Epithelial cell of proximal tubule (primary cell): ENCODE results near the gene SPOCD1. TPM values are rescaled to one million over a fixed set of nuclear protein-coding genes. Genes with fewer than 3 reads are reported as not detected.
"Not testable (repeated sequence)": the region's sequence is repeated elsewhere in the genome, so short reads cannot be mapped to it uniquely, and the experiment has no call there.

ENCODE experiments used
- DNase-seq: peaks from one replicate; pipeline ENCODE4 v3.0.0-alpha.2; 2011; ENCODE audit warnings: low read depth
- H3K4me3 ChIP-seq: 2 replicates; pipeline ENCODE4 v1.5.1; 2011; ENCODE audit warnings: low read depth, mild to moderate bottlenecking, low read length
- total RNA-seq: library from RNA; depleted of rRNA; stranded (reverse); fragments of >200 nt; gene quantifications from 2 replicates; pipeline ENCODE4 v1.2.3, GENCODE V29; 2015
- TF ChIP-seq, protein P1 (sequence below): conservative IDR thresholded peaks from 2 replicates; pipeline ENCODE4 v1.5.1; 2012; ENCODE audit warnings: low read depth, mild to moderate bottlenecking, low read length

The SPOCD1 gene
- total RNA-seq, 1 donor from 2014 or later, result 18.4 TPM

GRCh38 chr1:31818206-31818605 lies 2.4 kb upstream of the SPOCD1 start:
- no peak overlapping the region for H3K4me3 ChIP-seq
- TF ChIP-seq, protein P1, sequence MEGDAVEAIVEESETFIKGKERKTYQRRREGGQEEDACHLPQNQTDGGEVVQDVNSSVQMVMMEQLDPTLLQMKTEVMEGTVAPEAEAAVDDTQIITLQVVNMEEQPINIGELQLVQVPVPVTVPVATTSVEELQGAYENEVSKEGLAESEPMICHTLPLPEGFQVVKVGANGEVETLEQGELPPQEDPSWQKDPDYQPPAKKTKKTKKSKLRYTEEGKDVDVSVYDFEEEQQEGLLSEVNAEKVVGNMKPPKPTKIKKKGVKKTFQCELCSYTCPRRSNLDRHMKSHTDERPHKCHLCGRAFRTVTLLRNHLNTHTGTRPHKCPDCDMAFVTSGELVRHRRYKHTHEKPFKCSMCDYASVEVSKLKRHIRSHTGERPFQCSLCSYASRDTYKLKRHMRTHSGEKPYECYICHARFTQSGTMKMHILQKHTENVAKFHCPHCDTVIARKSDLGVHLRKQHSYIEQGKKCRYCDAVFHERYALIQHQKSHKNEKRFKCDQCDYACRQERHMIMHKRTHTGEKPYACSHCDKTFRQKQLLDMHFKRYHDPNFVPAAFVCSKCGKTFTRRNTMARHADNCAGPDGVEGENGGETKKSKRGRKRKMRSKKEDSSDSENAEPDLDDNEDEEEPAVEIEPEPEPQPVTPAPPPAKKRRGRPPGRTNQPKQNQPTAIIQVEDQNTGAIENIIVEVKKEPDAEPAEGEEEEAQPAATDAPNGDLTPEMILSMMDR, result no peak
- DNase-seq, result no peak

GRCh38 chr1:31816947-31817346 lies 1.1 kb upstream of the SPOCD1 start:
- not testable (repeated sequence) for H3K4me3 ChIP-seq, DNase-seq

GRCh38 chr1:31816501-31816900 lies 679 bp upstream of the SPOCD1 start:
- DNase-seq, H3K4me3 ChIP-seq: not testable (repeated sequence)

- no peak for DNase-seq
- TF ChIP-seq, protein P1, result no peak
- H3K4me3 ChIP-seq, result no peak overlapping the region
Measured at GRCh38 chr1:31815307-31815645, 546 bp downstream of the SPOCD1 start.

GRCh38 chr1:31814631-31815306 lies 1.1 kb downstream of the SPOCD1 start:
- TF ChIP-seq, protein P1, result no peak
- no peak for DNase-seq

DNA sequence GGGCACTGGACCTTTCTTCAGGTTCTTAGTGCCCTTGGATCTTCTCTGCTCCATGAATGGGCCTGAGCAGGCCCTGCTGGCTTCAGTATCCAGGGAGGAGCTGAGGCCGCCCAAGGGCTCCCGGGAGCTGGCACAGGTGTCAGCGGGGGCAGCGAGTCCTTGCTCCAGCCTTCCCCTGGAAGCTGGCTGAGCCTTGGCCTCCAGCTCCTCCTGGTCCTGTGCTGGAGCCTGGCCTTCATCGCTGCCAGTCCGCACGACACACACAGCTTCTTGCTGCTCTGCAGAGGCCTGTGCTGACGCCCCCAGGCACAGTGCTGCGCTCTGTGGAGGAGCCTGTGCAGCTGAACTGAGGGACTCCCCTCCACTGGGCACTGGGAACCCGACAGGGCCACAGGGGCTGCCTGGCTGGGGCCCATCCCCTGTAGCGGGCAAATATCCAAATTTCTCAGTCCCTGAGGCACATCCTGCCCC lies 1.7 kb downstream of the SPOCD1 start:
- H3K4me3 ChIP-seq, result no peak overlapping the region
- no peak for DNase-seq
- TF ChIP-seq, protein P1, result no peak

More at GRCh38 chr1:31814631-31815306, 1.1 kb downstream of the SPOCD1 start:
- H3K4me3 ChIP-seq, result no peak overlapping the region

DNA sequence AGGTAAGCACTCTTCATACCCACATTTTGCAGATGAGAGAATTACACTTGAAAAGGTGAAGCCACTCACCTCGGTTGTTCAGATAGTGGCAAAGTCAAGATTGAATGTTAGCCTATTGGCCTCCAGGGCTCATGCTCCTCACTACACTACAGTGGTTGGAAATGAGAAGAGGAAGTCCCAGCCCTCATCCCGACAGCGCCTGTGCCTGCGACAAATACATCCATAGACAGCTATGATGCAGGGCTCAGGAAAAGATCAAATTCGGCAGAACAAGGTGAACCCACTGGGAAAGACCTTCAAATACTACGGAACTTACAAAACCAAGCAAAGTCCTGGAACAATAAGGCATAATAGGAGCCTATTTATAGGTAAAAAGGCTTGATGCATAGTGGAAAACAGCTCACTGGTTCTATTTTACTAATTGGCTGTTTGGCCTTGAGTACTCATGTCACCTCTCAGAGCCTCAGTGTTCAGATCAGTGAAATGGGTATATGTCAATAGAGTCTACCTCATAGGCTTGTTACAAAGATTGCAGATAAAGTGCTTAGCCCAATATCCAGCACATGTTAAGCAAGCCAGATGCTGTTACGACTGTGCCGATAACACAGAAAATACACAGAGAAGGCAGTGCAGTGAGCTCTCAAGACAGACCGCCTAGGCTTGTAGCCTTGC lies 3.5 kb downstream of the SPOCD1 start:
- no peak for DNase-seq
- TF ChIP-seq, protein P1, result no peak
- H3K4me3 ChIP-seq, result no peak overlapping the region

GRCh38 chr1:31811605-31812004 lies 4.2 kb downstream of the SPOCD1 start:
- TF ChIP-seq, protein P1, result no peak

More at GRCh38 chr1:31811605-31812004, 4.2 kb downstream of the SPOCD1 start:
- no peak overlapping the region for H3K4me3 ChIP-seq
- no peak for DNase-seq
